Measurements from ENCODE around the gene SOBP.

Gene SOBP

GRCh38 chr6:107534571-107535141 lies 44.7 kb downstream of the SOBP start:
- no peak for TF ChIP-seq GATA2 (IDR thresholded peaks at IDR 0.05; ENCODE audit: low read depth, low read length)
- TF ChIP-seq GATA3 (IDR thresholded peaks at IDR 0.05; ENCODE audit: low read depth, low read length), result no peak

GRCh38 chr6:107535626-107536025 lies 45.7 kb downstream of the SOBP start:
- TF ChIP-seq GATA2 (IDR thresholded peaks at IDR 0.05; ENCODE audit: low read depth, low read length) (no peak), GATA3 (IDR thresholded peaks at IDR 0.05; ENCODE audit: low read depth, low read length) (no peak)

DNA sequence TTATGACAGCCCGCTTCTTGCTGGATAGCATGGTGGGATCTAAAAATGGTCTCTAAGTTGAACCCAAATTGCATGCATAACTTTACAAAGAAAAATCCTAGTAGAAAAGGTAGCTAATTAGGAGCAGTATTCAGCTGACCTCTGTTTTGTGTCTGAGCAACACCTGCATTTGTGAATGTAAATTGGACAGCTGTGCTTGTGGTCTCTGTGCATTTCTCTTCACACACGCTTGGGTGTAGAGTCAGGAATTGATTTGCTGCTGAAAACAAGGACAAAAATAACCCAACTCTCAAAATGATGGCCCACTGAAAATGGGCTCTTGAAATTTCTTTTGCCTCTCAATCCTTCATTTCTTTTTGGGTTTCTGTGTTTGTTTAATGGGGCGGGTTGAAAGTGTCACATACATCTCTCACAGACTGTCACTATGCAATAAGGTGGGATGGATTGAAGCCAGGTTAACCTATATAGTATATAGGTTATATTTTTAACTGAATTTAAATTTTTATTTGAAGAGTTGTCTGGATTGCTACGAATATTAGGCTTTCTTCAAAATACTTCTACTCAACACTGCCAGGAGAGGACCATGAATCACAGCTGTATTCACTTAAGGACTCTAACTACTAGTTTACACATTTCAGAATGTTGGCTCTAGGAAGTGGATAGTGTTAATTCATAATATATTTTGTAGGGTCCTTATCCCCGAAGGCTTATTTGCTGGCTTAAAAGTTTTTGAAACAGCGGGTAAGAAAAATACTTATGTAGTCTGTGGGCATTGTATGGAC lies 46.5 kb downstream of the SOBP start:
- TF ChIP-seq GATA3 (IDR thresholded peaks at IDR 0.05; ENCODE audit: low read depth, low read length), result no peak
- TF ChIP-seq GATA2 (IDR thresholded peaks at IDR 0.05; ENCODE audit: low read depth, low read length), result no peak

- TF ChIP-seq GATA2 (IDR thresholded peaks at IDR 0.05; ENCODE audit: low read depth, low read length), result no peak
- TF ChIP-seq GATA3 (IDR thresholded peaks at IDR 0.05; ENCODE audit: low read depth, low read length), result no peak
Observed at GRCh38 chr6:107537559-107537958, 47.6 kb downstream of the SOBP start.

DNA sequence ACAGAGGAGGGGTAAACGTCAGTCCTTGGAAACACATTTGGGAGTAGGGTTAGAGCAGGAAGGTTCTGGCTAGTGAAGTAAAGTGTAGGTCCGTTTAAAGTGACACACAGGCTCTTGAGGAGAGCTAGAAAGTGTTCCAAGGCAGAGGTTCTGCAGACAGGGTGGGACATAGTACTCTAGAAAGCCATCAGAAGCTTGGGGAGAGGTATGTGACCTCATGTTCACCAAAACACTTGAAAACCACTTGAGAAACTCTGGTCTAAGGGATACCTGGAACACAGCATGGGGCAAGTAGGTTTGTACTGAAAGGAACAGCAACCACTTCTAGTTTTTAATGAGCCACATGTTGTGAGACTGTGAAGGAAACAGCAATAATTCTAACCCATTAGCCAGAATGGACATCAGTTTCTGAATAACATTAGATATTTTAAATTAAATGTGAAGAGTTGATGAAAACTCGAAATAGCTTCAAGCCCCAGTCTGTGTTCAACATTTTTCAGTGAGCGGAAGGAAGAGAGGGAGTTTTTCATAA lies 49.0 kb downstream of the SOBP start:
- TF ChIP-seq GATA2 (IDR thresholded peaks at IDR 0.05; ENCODE audit: low read depth, low read length) (no peak), GATA3 (IDR thresholded peaks at IDR 0.05; ENCODE audit: low read depth, low read length) (no peak)

DNA sequence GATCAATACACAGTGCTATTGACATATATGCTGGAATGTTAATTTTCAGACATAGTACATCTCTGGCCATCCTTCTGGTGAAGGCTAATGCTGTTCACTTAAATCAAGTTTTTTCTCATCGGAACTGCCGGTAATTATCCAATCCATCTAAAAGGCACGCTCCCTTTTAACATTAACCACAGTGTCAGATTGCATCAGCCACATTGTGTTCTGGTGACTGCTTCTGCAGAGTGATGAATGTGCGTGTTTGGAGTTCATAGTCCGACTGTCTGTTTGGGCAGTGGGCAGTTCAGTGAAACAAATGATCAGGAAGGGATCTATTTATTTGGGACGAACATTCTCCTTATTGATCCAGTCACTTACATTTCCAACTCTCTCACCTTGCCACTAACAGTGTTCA lies 49.5 kb downstream of the SOBP start:
- TF ChIP-seq GATA3 (IDR thresholded peaks at IDR 0.05; ENCODE audit: low read depth, low read length), result peak; percentile 49; the same call in 1 of the 2 replicates
- peak; percentile 78 for TF ChIP-seq GATA2 (IDR thresholded peaks at IDR 0.05; ENCODE audit: low read depth, low read length)

DNA sequence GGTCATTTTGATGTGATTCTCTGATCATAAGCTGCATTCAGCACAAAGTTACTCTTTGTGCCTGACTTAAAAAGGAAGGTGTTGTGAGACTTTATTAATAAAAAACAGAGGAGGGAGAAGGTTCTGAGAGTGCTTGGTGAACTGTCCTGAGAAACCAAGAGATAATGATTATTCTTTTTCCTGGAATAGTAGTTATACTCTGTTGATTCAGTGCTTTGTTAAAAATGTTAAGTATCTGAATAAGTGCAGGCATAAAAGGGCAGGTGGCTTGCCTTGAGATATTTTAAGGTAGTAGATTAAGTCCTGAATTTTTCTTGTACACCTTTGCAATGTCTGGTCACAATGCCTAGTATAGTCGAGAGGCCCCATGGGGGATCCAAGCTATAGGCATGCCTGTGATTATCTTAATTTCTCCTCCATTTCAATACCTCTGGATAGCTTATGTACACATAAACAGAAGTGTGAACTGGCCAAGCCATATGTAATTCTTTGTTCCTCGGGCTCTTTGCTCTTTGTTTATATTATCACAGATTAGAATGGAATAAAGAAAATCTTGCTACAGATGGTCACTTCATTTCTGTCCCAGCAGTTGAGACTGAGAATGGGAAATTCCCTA lies 50.0 kb downstream of the SOBP start:
- TF ChIP-seq GATA2 (IDR thresholded peaks at IDR 0.05; ENCODE audit: low read depth, low read length) (no peak), GATA3 (IDR thresholded peaks at IDR 0.05; ENCODE audit: low read depth, low read length) (no peak)

GRCh38 chr6:107540465-107540857 lies 50.5 kb downstream of the SOBP start:
- TF ChIP-seq GATA3 (IDR thresholded peaks at IDR 0.05; ENCODE audit: low read depth, low read length), result no peak

DNA sequence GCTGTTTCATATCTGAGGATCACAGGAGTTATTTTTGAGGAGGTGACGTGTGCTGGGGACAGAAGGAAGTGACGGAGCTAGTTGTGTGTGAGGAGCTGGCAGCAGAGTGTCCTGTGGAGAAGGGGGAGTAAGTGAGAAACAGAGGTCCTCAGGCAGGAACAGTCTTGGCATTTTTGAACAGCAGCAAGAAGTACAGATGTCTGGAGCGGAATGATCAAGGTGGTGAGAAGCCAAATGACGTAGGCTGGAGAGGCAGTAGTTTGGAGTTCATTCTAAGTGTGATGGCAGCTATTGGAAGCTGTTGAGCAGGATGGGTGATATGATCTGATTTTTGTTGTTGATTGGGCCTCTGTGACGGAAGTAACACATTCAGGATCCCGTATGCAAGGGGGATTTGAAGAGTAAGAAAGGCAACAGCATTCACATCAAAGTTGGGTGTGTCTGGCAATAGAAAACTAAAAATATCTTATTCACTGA lies 52.3 kb downstream of the SOBP start:
- no peak for TF ChIP-seq GATA3 (IDR thresholded peaks at IDR 0.05; ENCODE audit: low read depth, low read length)
- no peak for TF ChIP-seq GATA2 (IDR thresholded peaks at IDR 0.05; ENCODE audit: low read depth, low read length)

- no peak for TF ChIP-seq GATA3 (IDR thresholded peaks at IDR 0.05; ENCODE audit: low read depth, low read length)
- TF ChIP-seq GATA2 (IDR thresholded peaks at IDR 0.05; ENCODE audit: low read depth, low read length), result no peak
Observed at GRCh38 chr6:107543088-107543487, 53.2 kb downstream of the SOBP start.

DNA sequence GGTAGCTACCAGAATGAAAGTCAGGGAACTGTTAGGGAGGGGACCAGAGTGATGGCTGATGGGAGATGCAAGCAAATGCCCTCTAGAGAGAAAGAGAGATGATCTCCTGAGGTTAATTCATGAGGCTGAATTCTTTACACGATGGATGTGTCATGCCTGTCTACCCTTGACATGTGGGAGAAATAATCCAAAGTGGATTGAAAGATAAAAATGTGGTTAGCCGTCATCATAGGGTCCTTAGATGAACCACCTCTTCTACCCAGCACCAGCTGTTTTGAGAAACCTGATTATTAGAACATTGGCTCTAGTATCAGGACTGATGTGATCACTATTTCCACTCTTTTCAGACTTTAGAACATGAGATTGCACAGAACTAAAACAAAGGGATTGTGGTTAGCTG lies 53.6 kb downstream of the SOBP start:
- no peak for TF ChIP-seq GATA2 (IDR thresholded peaks at IDR 0.05; ENCODE audit: low read depth, low read length)

- TF ChIP-seq GATA2 (IDR thresholded peaks at IDR 0.05; ENCODE audit: low read depth, low read length) (no peak), GATA3 (IDR thresholded peaks at IDR 0.05; ENCODE audit: low read depth, low read length) (no peak)
Observed at GRCh38 chr6:107545763-107546162, 55.8 kb downstream of the SOBP start.

- TF ChIP-seq GATA3 (IDR thresholded peaks at IDR 0.05; ENCODE audit: low read depth, low read length), result no peak
- no peak for TF ChIP-seq GATA2 (IDR thresholded peaks at IDR 0.05; ENCODE audit: low read depth, low read length)
Observed at GRCh38 chr6:107546691-107547450, 57.0 kb downstream of the SOBP start.

GRCh38 chr6:107547451-107547840 lies 57.5 kb downstream of the SOBP start:
- TF ChIP-seq GATA3 (IDR thresholded peaks at IDR 0.05; ENCODE audit: low read depth, low read length), result no peak
- no peak for TF ChIP-seq GATA2 (IDR thresholded peaks at IDR 0.05; ENCODE audit: low read depth, low read length)

All from SH-SY5Y (cell line).